ENCODE results near the gene CXXC4. TPM values are rescaled to one million over a fixed set of nuclear protein-coding genes. Genes with fewer than 3 reads are reported as not detected.

The CXXC4 gene
- total and polyA plus RNA-seq, 7 donors, result 0.45 to 4.3 (median 2.2) TPM

GRCh38 chr4:104530426-104530825 lies 35.7 kb upstream of the CXXC4 start:
- WGBS, 2 donors, result 95 to 98% methylated on average over 2 of the region's 2 CpGs
- intact Hi-C loops (cut with DNase I), result no loop called here
- Histone ChIP-seq H3K4me3 (no peak overlapping the region), H3K27ac (no peak overlapping the region), H3K27me3 (no peaks in the 10 kb centered on the region), H3K4me1 (peaks cover 0 to 11% (median 0%) of the 10 kb centered on the region in 4 donors), H3K9me3 (no peaks in the 10 kb centered on the region), H3K36me3 (no peaks in the 10 kb centered on the region)
- no peak for DNase-seq
- TF ChIP-seq POLR2A (IDR thresholded peaks at IDR 0.05) (no peak), CTCF (IDR thresholded peaks at IDR 0.05) (no peak), EP300 (IDR thresholded peaks at IDR 0.05) (no peak), POLR2AphosphoS5 (IDR thresholded peaks at IDR 0.05) (no peak)

- intact Hi-C loops (cut with DNase I), result no loop called here
- Histone ChIP-seq H3K27ac (no peak overlapping the region), H3K4me3 (no peak overlapping the region), H3K27me3 (no peaks in the 10 kb centered on the region), H3K4me1 (no peaks in the 10 kb centered on the region), H3K9me3 (no peaks in the 10 kb centered on the region), H3K36me3 (no peaks in the 10 kb centered on the region)
- no peak for TF ChIP-seq EP300 (IDR thresholded peaks at IDR 0.05)
- no peak for TF ChIP-seq POLR2A (IDR thresholded peaks at IDR 0.05)
- no peak for TF ChIP-seq POLR2AphosphoS5 (IDR thresholded peaks at IDR 0.05)
- no peak for TF ChIP-seq CTCF (IDR thresholded peaks at IDR 0.05)
- 86 to 89% methylated on average over 1 of the region's 1 CpG for WGBS, 2 donors
- no peak for DNase-seq
These were observed 29.9 kb upstream of the CXXC4 start for GRCh38 chr4:104524591-104524990.

- WGBS, 2 donors, result 37 to 79% methylated on average over 2 of the region's 2 CpGs
- no peaks in the 10 kb centered on the region for H3K36me3 ChIP-seq
- no peak for DNase-seq
- H3K27ac ChIP-seq, result no peak overlapping the region
- H3K9me3 ChIP-seq, result no peaks in the 10 kb centered on the region
- TF ChIP-seq POLR2AphosphoS5 (IDR thresholded peaks at IDR 0.05), result no peak
- TF ChIP-seq POLR2A (IDR thresholded peaks at IDR 0.05), result no peak
- no peak for TF ChIP-seq CTCF (IDR thresholded peaks at IDR 0.05)
- no peak overlapping the region for H3K4me3 ChIP-seq
- no peaks in the 10 kb centered on the region for H3K27me3 ChIP-seq
- H3K4me1 ChIP-seq, result no peaks in the 10 kb centered on the region
- intact Hi-C loops (cut with DNase I), result no loop called here
These were observed 29.3 kb upstream of the CXXC4 start for GRCh38 chr4:104524026-104524425.

- Histone ChIP-seq H3K4me1 (no peaks in the 10 kb centered on the region), H3K4me3 (no peak overlapping the region), H3K27ac (no peak overlapping the region), H3K9me3 (no peaks in the 10 kb centered on the region), H3K36me3 (no peaks in the 10 kb centered on the region), H3K27me3 (no peaks in the 10 kb centered on the region)
- intact Hi-C loops (cut with DNase I), result no loop called here
- TF ChIP-seq POLR2AphosphoS5 (IDR thresholded peaks at IDR 0.05) (no peak), EP300 (IDR thresholded peaks at IDR 0.05) (no peak), POLR2A (IDR thresholded peaks at IDR 0.05) (no peak), CTCF (IDR thresholded peaks at IDR 0.05) (no peak)
- no peak for DNase-seq
These were observed 24.9 kb upstream of the CXXC4 start for GRCh38 chr4:104519588-104519987.

- no peak for DNase-seq
- intact Hi-C loops (cut with DNase I), result no loop called here
- no peaks in the 10 kb centered on the region for H3K4me1 ChIP-seq
- no peaks in the 10 kb centered on the region for H3K9me3 ChIP-seq
- no peak overlapping the region for H3K27ac ChIP-seq
- H3K4me3 ChIP-seq, result no peak overlapping the region
- TF ChIP-seq EP300 (IDR thresholded peaks at IDR 0.05), result no peak
- no peak for TF ChIP-seq CTCF (IDR thresholded peaks at IDR 0.05)
- no peak for TF ChIP-seq POLR2A (IDR thresholded peaks at IDR 0.05)
- no peak for TF ChIP-seq POLR2AphosphoS5 (IDR thresholded peaks at IDR 0.05)
- H3K27me3 ChIP-seq, result no peaks in the 10 kb centered on the region
- no peaks in the 10 kb centered on the region for H3K36me3 ChIP-seq
These were observed 22.2 kb upstream of the CXXC4 start for GRCh38 chr4:104516884-104517283.
